Muscle of back (tissue), 13 donors: ENCODE data around the gene STK31. TPM values are rescaled to one million over a fixed set of nuclear protein-coding genes. Genes with fewer than 3 reads are reported as not detected.
"Not testable (repeated sequence)": the region's sequence is repeated elsewhere in the genome, so short reads cannot be mapped to it uniquely, and the experiment has no call there.

Experiments used
- DNase-seq, 3 donors: peaks; one replicate each; pipeline versions ENCODE4 v3.0.0 to v3.0.0-alpha.2; 2013
- long read RNA-seq, 9 donors: transcript quantifications; one replicate each; lab custom pipeline, GENCODE V29; 2026
- polyA plus RNA-seq, 10 donors: library from polyadenylated mRNA; unstranded; fragments of 120-200 nt; gene quantifications; one replicate each; pipeline ENCODE4 v1.2.1, GENCODE V29; 2013; ENCODE audit not compliant: insufficient read length in 10 of 10

Gene STK31, protein sequence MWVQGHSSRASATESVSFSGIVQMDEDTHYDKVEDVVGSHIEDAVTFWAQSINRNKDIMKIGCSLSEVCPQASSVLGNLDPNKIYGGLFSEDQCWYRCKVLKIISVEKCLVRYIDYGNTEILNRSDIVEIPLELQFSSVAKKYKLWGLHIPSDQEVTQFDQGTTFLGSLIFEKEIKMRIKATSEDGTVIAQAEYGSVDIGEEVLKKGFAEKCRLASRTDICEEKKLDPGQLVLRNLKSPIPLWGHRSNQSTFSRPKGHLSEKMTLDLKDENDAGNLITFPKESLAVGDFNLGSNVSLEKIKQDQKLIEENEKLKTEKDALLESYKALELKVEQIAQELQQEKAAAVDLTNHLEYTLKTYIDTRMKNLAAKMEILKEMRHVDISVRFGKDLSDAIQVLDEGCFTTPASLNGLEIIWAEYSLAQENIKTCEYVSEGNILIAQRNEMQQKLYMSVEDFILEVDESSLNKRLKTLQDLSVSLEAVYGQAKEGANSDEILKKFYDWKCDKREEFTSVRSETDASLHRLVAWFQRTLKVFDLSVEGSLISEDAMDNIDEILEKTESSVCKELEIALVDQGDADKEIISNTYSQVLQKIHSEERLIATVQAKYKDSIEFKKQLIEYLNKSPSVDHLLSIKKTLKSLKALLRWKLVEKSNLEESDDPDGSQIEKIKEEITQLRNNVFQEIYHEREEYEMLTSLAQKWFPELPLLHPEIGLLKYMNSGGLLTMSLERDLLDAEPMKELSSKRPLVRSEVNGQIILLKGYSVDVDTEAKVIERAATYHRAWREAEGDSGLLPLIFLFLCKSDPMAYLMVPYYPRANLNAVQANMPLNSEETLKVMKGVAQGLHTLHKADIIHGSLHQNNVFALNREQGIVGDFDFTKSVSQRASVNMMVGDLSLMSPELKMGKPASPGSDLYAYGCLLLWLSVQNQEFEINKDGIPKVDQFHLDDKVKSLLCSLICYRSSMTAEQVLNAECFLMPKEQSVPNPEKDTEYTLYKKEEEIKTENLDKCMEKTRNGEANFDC
- 1 to 10 TPM in 7 of 10 donors, under 1 TPM in 3; 0.60 to 1.9 (median 1.2) TPM for polyA plus RNA-seq
- long read RNA-seq, donor 1: 0 reads
- long read RNA-seq, donor 2: 0 reads
- long read RNA-seq, donor 3: 0 reads
- long read RNA-seq, donor 4: 0 reads
- long read RNA-seq, donor 5: 0 reads
- long read RNA-seq, donor 6: 0 reads
- long read RNA-seq, donor 7: 0 reads
- long read RNA-seq, donor 8: 0 reads
- long read RNA-seq, donor 9: 0 reads

- DNase-seq: no peak
Observed at GRCh38 chr7:23710000-23710399, at the start of gene STK31. Gene STK31 (plus strand): TSS chr7:23710219. CDS start chr7:23710286, 67 bp downstream.

GRCh38 chr7:23661385-23661784 lies 48.6 kb upstream of the STK31 start:
- no peak for DNase-seq

DNA sequence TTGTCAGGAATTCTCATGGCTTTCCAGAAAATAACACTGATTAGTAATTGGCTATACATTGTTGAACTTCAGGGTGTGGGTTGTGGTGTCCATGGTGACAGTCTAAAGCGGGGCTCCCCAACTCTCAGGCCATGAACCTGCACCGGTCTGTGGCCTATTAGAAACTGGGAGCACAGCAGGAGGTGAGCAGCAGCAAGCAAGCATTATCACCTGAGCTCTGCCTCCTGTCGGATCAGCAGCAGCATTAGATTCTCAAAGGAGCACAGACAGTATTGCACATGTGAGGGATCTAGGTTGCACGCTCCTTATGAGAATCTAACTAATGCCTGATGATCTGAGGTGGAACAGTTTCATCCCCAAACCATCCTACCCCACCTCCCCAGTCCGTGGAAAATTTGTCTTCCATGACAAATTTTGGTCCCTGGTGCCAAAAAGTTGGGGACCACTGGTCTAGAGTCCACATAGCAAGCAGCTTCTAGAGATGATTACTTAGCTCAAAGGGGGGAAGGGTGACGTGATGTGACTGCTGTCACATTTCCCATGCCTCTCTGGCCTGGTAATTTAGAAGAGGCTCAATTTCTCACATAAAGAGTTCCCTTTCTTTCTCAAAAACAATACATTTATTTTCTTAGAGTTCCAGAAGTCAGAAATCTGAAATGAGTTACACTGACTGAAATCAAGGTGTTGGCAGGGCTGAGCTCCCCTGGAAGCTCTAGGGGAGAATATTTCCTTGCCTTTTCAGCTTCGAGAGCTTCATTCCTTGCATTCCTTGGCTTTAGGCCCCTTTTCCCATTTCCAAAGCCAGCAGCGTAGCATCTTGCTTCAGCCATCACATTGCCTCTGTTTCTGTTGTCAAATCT lies 47.7 kb upstream of the STK31 start:
- peak; percentile 24 to 76 (median 68) for DNase-seq

GRCh38 chr7:23662984-23663313 lies 47.1 kb upstream of the STK31 start:
- DNase-seq: no peak

DNA sequence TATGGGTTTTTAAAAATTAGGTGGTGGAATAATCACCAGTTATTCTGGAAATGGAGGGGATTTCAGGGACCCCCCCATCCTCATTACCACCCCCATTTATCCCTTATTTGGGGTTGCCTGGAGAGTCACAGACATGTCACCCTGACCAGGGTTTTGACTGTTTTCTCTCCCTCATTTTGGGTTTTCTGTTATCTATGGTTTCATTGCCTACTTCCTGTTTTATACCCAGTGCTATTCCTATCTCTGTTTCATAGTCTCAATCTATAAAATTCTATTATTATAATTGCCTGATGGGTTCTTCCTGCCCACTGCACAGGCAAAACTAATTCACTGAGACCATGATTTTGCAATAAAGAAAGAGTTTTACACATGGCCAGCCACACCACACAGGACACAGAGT lies 45.9 kb upstream of the STK31 start:
- DNase-seq: no peak

DNA sequence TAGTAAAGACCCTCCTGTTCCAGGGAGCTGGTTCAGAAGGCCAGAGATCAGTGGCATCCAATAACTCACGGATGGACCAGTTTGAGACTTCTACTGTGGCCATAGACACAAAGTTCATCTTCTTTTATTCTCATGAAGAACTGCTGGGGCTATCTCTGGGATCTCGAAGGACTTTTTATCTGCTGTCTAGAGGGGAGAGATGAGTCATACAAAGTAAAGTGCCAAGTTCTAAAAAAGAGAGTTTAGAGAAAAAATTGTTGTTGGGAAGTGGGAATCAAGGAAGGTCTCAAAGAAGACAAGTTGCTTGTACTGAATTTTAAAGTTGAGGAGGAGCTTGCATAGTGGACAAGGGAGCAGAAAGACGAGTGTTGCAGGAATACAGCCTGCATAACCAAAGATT lies 38.0 kb upstream of the STK31 start:
- no peak for DNase-seq

DNA sequence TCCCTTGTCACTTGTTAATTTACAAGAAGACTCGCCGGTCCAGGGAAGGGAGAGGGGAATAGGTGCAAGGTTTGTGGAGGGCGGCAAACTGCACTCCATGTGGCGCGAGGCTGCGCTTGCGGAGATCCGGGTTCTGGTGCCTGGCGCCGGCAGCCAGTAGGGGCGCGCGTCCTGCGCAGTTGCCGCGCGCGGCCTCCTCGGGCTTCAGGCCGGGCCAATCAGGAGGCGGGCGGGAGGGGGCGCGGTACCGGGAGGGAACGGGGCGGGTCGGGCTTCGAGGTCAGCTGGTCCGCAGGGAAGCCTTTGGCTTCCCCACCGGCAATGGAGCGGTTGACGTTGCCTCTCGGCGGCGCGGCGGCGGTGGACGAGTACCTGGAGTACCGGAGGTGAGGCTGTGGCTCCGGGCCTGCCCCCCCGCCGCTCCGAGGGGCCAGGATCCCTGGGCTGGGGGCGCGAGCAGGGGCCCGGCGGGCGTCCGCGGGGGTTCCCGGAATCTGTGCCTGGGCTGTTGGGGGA lies 30.1 kb upstream of the STK31 start, which contains the start of gene FAM221A:
TSS of gene FAM221A (plus strand) at position 302 of the 516 bp plus-strand sequence. CDS start at position 322, 20 bp downstream.
- DNase-seq: peak; percentile 66 to 94 (median 92)

GRCh38 chr7:23680414-23681405 lies 29.3 kb upstream of the STK31 start:
- peak; percentile 33 to 81 (median 66) for DNase-seq

DNA sequence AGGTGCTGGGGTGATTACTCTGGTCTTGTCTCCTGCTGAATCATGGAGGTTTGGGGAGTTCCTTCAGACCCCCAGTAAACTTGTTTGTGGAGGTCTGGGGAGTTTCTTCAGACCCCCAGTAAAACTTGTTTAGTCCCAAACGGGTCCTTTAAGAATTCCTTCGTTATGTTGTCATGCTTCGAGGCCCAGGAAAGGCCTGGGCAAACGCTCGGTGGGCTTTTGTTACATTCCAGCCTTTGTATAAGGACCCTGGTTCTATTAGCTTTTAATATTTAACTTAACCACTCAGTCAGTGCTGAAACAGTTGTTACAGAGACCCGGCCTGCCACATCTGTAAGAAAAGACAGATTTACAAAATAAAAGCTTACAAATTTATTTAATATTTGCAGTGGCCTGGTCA lies 26.0 kb upstream of the STK31 start:
- DNase-seq: not testable (repeated sequence)

DNA sequence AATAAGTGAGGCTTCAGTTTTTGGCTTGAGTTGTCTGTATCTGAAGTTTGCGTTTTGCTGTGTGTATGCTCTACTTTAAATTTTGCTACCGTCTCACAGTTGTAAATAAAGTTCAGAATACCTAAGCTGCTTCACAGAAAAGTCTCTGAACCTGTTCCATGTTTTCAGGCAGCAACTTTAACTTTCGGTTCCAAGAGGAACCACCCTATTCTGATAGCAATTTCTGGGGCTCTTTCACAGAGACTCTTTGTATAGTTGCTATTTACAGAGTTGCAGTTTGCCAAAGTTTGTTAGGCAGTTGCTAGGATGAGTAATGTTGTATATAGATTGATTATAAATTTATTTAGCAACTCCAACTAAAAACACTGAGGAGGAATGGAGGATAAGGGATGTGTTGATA lies 24.3 kb upstream of the STK31 start:
- peak in 2 of 3 donors; percentile 48 to 64 for DNase-seq

DNA sequence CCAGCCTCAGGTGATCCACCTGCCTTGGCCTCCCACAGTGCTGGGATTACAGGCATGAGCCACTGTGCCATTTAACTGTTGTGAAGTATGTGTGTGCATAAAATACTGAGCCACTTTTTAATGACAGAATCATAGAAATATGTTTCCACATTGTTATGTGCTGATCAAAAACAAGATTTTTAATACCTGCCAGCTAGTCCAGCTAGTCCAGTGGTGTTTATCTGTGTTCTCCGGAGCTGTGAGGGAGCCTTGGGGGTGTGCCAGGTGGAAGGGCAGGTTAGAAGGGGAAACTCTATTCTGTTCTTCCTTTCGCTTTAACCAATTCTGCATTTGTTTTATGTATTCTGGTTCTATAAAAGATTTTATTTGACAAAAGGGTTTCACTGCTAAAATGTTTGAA lies 23.0 kb upstream of the STK31 start:
- DNase-seq: peak in 1 of 3 donors; percentile 19

GRCh38 chr7:23689165-23689564 lies 20.9 kb upstream of the STK31 start:
- no peak for DNase-seq

GRCh38 chr7:23691320-23691719 lies 18.7 kb upstream of the STK31 start:
- DNase-seq: no peak

- DNase-seq: no peak
Observed at GRCh38 chr7:23693224-23693623, 16.8 kb upstream of the STK31 start.

DNA sequence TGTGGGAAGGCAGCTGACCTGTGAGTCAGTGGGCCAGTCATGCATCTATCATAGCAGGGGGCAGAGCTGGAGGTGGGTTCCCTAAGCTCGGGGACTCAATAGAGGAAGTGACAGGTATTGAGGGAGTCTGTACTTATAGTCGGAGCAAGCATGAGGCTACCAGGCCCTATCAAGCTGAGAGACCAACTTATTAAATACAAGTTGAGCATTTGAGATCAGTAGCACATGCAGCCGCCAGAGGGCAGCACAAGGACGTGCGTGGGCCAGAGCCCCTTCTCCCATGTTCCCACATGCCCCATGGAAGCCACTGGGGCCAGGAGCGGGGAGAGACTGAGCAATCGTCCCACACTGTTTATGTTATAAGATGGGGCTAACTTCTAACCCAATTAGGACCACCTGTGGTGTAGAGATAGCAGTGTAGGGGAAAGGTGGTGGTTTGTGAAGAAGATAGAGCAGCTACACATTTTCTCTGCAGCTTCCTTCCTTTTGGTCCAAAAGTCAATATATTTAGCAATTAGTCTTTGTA lies 13.0 kb upstream of the STK31 start:
- peak in 1 of 3 donors; percentile 34 for DNase-seq

DNA sequence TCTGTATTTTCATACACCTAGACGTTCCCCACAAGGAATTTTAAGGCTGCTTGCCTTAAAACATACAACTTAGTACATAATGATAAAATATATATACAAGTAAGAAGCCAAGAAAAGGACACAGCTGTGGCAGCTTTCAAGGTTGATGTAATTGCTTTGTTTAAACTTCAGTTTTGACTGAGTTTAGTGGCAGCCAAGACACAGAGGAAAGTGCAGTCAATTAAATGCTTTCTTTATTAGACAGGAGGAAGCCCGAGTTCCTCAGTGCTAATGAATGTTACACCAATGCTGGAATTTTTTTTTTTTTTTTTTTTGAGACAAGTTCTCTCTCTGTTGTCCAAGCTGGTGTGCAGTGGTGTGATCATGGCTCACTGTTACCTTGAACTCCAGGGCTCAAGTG lies 11.2 kb upstream of the STK31 start:
- peak in 1 of 3 donors; percentile 16 for DNase-seq

DNA sequence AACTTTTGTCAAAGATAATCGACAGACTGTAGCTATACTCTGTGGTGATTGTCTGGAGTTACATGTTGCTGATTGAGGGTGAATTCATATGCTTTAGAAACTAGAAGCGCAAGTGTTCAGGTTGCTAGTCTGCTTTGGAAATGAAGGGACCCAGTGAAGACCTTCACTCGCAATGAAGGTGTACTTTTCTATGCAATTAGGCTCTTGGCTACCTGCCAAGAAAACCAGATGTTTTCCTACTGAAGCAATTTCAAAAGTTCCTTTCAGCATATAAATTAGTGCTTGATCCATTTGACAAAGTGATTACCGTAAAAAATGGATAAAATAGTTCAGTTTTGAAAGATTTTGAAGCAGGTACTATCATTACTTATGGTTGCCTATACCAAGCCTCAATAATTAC lies 10.0 kb upstream of the STK31 start:
- DNase-seq: peak in 1 of 3 donors; percentile 25

DNA sequence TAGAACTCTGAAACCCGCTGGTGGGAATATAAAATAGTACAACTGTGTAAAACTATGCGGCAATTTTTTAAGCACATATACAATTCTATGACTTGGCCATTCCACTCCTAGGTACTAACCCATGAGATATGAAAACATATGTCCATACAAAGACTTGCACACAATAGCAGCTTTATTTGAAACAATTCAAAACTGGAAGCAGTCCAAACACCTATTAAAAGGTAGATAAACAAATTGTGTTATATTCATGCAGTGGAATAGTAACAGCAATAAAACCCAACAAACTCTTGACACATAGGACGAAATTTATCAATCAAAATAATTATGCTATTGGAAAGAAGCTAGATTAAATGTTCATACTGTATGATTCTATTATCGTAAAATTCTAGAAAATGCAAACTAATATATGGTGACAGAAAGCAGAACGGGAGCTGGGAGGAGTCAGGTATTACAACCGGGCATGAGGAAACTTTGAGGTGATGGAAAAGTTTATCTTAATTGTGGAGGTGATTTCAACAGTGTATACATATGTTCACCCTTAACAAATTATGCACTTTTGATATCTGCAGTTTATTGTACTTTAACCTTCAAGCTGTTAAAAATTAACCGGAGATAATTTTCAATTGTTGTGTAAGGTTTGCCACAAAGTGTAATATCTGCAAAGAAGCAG lies 803 bp upstream of the STK31 start:
- DNase-seq: no peak
